ENCODE results near the gene CEP41. TPM values are rescaled to one million over a fixed set of nuclear protein-coding genes. Genes with fewer than 3 reads are reported as not detected.

Gene CEP41
- total RNA-seq, 2 donors from 2014 or later, result 11.4 to 13.0 TPM

GRCh38 chr7:130374507-130374906, 66.3 kb downstream of the CEP41 start:
- peaks cover 25% of the 10 kb centered on the region for H3K9me3 Mint-ChIP-seq
- no peak for DNase-seq
- 93 to 97% methylated on average over 6 of the region's 6 CpGs for WGBS, 2 experiments (ENCODE audit: insufficient coverage in 1 of 2, insufficient read length in 1 of 2)
- Histone ChIP-seq H3K27ac (ENCODE audit: low read depth, low read length) (peak overlapping the region; percentile 92), H3K9me3 (ENCODE audit: control insufficient read depth, low read length) (no peaks in the 10 kb centered on the region), H3K27me3 (ENCODE audit: control insufficient read depth, insufficient read depth, low read length, poor library complexity, severe bottlenecking) (no peaks in the 10 kb centered on the region), H3K36me3 (ENCODE audit: control insufficient read depth, insufficient read depth, low read length) (no peaks in the 10 kb centered on the region), H3K4me1 (ENCODE audit: control insufficient read depth, insufficient read depth, low read length) (peaks cover 5% of the 10 kb centered on the region), H3K4me3 (ENCODE audit: low read length) (no peak overlapping the region), H3K9ac (ENCODE audit: extremely low read depth, low read length, poor library complexity, severe bottlenecking) (no peak overlapping the region)
- H3K27ac Mint-ChIP-seq, result peak overlapping the region; percentile 50
- H3K36me3 Mint-ChIP-seq (ENCODE audit: low read depth), result peaks cover 5% of the 10 kb centered on the region
- TF ChIP-seq CTCF (conservative IDR thresholded peaks at IDR 0.05), result no peak
- H3K4me3 Mint-ChIP-seq, result no peak overlapping the region
- peaks cover 5% of the 10 kb centered on the region for H3K4me1 Mint-ChIP-seq
- no peaks in the 10 kb centered on the region for H3K27me3 Mint-ChIP-seq (ENCODE audit: insufficient read depth)

GRCh38 chr7:130372402-130373165, 68.2 kb downstream of the CEP41 start:
- Histone ChIP-seq H3K4me1 (ENCODE audit: control insufficient read depth, insufficient read depth, low read length) (peaks cover 5% of the 10 kb centered on the region), H3K36me3 (ENCODE audit: control insufficient read depth, insufficient read depth, low read length) (no peaks in the 10 kb centered on the region), H3K27me3 (ENCODE audit: control insufficient read depth, insufficient read depth, low read length, poor library complexity, severe bottlenecking) (no peaks in the 10 kb centered on the region), H3K9ac (ENCODE audit: extremely low read depth, low read length, poor library complexity, severe bottlenecking) (no peak overlapping the region), H3K27ac (ENCODE audit: low read depth, low read length) (peak overlapping the region; percentile 92), H3K9me3 (ENCODE audit: control insufficient read depth, low read length) (no peaks in the 10 kb centered on the region), H3K4me3 (ENCODE audit: low read length) (no peak overlapping the region)
- 87 to 92% methylated on average over 10 to 11 of the region's 11 CpGs for WGBS, 2 experiments (ENCODE audit: insufficient coverage in 1 of 2, insufficient read length in 1 of 2)
- Mint-ChIP-seq H3K27me3 (ENCODE audit: insufficient read depth) (no peaks in the 10 kb centered on the region), H3K36me3 (ENCODE audit: low read depth) (peaks cover 5% of the 10 kb centered on the region), H3K4me1 (peaks cover 5% of the 10 kb centered on the region), H3K4me3 (no peak overlapping the region), H3K27ac (peak overlapping the region; percentile 94), H3K9me3 (peaks cover 20% of the 10 kb centered on the region)
- DNase-seq, result no peak
- no peak for TF ChIP-seq CTCF (conservative IDR thresholded peaks at IDR 0.05)

- no peaks in the 10 kb centered on the region for H3K27me3 Mint-ChIP-seq (ENCODE audit: insufficient read depth)
- no peak for TF ChIP-seq CTCF (conservative IDR thresholded peaks at IDR 0.05)
These were observed 69.8 kb downstream of the CEP41 start for GRCh38 chr7:130371046-130371445.

More at GRCh38 chr7:130371046-130371445, 69.8 kb downstream of the CEP41 start:
- DNase-seq, result no peak
- H3K4me3 Mint-ChIP-seq, result no peak overlapping the region
- H3K4me1 Mint-ChIP-seq, result peaks cover 5% of the 10 kb centered on the region
- H3K27ac ChIP-seq (ENCODE audit: low read depth, low read length), result no peak overlapping the region
- 92 to 93% methylated on average over 3 of the region's 3 CpGs for WGBS, 2 experiments (ENCODE audit: insufficient coverage in 1 of 2, insufficient read length in 1 of 2)
- H3K9me3 Mint-ChIP-seq, result peaks cover 7% of the 10 kb centered on the region
- H3K27me3 ChIP-seq (ENCODE audit: control insufficient read depth, insufficient read depth, low read length, poor library complexity, severe bottlenecking), result no peaks in the 10 kb centered on the region
- H3K36me3 Mint-ChIP-seq (ENCODE audit: low read depth), result no peaks in the 10 kb centered on the region
- peaks cover 5% of the 10 kb centered on the region for H3K4me1 ChIP-seq (ENCODE audit: control insufficient read depth, insufficient read depth, low read length)
- no peak overlapping the region for H3K27ac Mint-ChIP-seq
- H3K9ac ChIP-seq (ENCODE audit: extremely low read depth, low read length, poor library complexity, severe bottlenecking), result no peak overlapping the region
- H3K9me3 ChIP-seq (ENCODE audit: control insufficient read depth, low read length), result no peaks in the 10 kb centered on the region
- H3K36me3 ChIP-seq (ENCODE audit: control insufficient read depth, insufficient read depth, low read length), result no peaks in the 10 kb centered on the region
- no peak overlapping the region for H3K4me3 ChIP-seq (ENCODE audit: low read length)

Measured in endodermal cell (in vitro differentiated cells).